CD4-positive, alpha-beta memory T cell (primary cell): Measurements from ENCODE around the gene PTCHD4. TPM values are rescaled to one million over a fixed set of nuclear protein-coding genes. Genes with fewer than 3 reads are reported as not detected.

Experiments used
- CTCF ChIA-PET: fragments of 350-600 bp; sonication (Branson Sonifier 250); formaldehyde crosslinking; loops from one replicate; lab custom pipeline; 2021; ENCODE audit warnings: inconsistent platforms; ENCODE audit not compliant: partially characterized antibody; lab: Charles Lee
- POLR2A ChIA-PET: fragments of 350-600 bp; sonication (Branson Sonifier 250); formaldehyde crosslinking; loops from one replicate; lab custom pipeline; 2021; ENCODE audit not compliant: partially characterized antibody; lab: Charles Lee
- DNase-seq, 5 donors: peaks; one replicate each; pipeline versions ENCODE4 v3.0.0 to v3.0.0-alpha.2; 2020 to 2022; ENCODE audit warnings: mixed read lengths in 1 of 5
- H3K27ac ChIP-seq: one replicate; pipeline ENCODE4 v1.7.0; 2013; ENCODE audit warnings: low read depth, low read length
- H3K27me3 ChIP-seq: 2 replicates; pipeline ENCODE4 v1.7.0; 2013; ENCODE audit warnings: mild to moderate bottlenecking, low read length, moderate library complexity; ENCODE audit not compliant: insufficient read depth
- H3K36me3 ChIP-seq: 2 replicates; pipeline ENCODE4 v1.7.0; 2013; ENCODE audit warnings: mild to moderate bottlenecking, low read length, moderate library complexity; ENCODE audit not compliant: insufficient read depth
- H3K4me1 ChIP-seq: 2 replicates; pipeline ENCODE4 v1.7.0; 2013; ENCODE audit warnings: mild to moderate bottlenecking, low read length, moderate library complexity; ENCODE audit not compliant: insufficient read depth
- H3K4me3 ChIP-seq, 2 donors: one replicate each; pipeline ENCODE4 v1.7.0; 2013; ENCODE audit warnings: low read length in 2 of 2, mild to moderate bottlenecking in 1 of 2
- H3K9me3 ChIP-seq, 2 donors: one replicate each; pipeline ENCODE4 v1.7.0; 2013; ENCODE audit warnings: low read length in 2 of 2, control low read depth in 1 of 2; ENCODE audit not compliant: control insufficient read depth in 1 of 2
- H3K27ac Mint-ChIP-seq, 7 donors: one replicate each; pipeline ENCODE4 v1.8.0; 2020 to 2021; ENCODE audit warnings: mixed read lengths in 7 of 7, mild to moderate bottlenecking in 6 of 7, inconsistent platforms in 3 of 7, moderate library complexity in 3 of 7
- H3K27me3 Mint-ChIP-seq, 2 donors: one replicate each; pipeline ENCODE4 v1.8.0; 2020 to 2021; ENCODE audit warnings: mixed read lengths in 2 of 2
- H3K36me3 Mint-ChIP-seq, 2 donors: one replicate each; pipeline ENCODE4 v1.8.0; 2020 to 2021; ENCODE audit warnings: mixed read lengths in 2 of 2, inconsistent platforms in 1 of 2, mild to moderate bottlenecking in 1 of 2
- H3K4me1 Mint-ChIP-seq, 4 donors: one replicate each; pipeline ENCODE4 v1.8.0; 2020 to 2021; ENCODE audit warnings: mixed read lengths in 4 of 4, mild to moderate bottlenecking in 1 of 4
- H3K4me3 Mint-ChIP-seq, 8 donors: one replicate each; pipeline ENCODE4 v1.8.0; 2020 to 2021; ENCODE audit warnings: mixed read lengths in 8 of 8, mild to moderate bottlenecking in 7 of 8, moderate library complexity in 6 of 8, inconsistent platforms in 3 of 8
- H3K9me3 Mint-ChIP-seq, 8 donors: one replicate each; pipeline ENCODE4 v1.8.0; 2020 to 2021; ENCODE audit warnings: mixed read lengths in 8 of 8, mild to moderate bottlenecking in 5 of 8, inconsistent platforms in 3 of 8, moderate library complexity in 1 of 8
- intact Hi-C: fragments of 100-400 bp; cut with micrococcal nuclease; formaldehyde crosslinking; loops from one replicate; pipeline ENCODE4 v1.15.1; 2023
- polyA plus RNA-seq, 2 donors: library from polyadenylated mRNA; unstranded; fragments of 300-500 nt; fragmentation: Illumina TruSeq; gene quantifications; one replicate each; pipeline ENCODE4 v1.2.3, GENCODE V29; 2021
- total RNA-seq, 2 experiments: library from RNA; stranded (reverse); gene quantifications; one replicate each; pipeline ENCODE4 v1.2.3, GENCODE V29; 2021

Gene PTCHD4
- total RNA-seq (not detected), polyA plus RNA-seq (not detected)

DNA sequence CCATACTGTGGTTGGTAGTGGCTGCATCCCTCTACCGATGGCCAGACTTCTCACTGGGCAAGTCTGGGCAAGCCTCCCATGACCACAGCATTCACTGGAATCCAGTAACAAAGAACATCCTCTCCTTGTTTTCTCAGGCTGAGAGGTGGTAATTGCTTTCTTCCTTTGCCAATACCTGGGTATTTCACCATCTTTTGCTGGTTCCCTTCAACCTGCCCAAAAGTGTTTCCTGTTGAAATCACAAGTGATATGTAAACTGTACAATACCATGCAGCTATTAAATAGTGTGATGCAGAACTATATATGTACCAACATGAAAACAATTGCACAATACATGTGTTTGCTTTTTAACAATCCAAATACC is at the start of gene PTCHD4:
Gene PTCHD4 (minus strand): TSS at position 55 of the 364 bp plus-strand sequence. CDS start 42,240 bp downstream, outside the sequence.
- Mint-ChIP-seq H3K36me3 (no peaks in the 10 kb centered on the region), H3K27ac (no peak within 1 kb of the TSS), H3K27me3 (no peaks in the 10 kb centered on the region), H3K4me1 (no peaks in the 10 kb centered on the region), H3K4me3 (no peak within 1 kb of the TSS), H3K9me3 (peaks cover 0 to 7% (median 1%) of the 10 kb centered on the region in 8 donors)
- CTCF ChIA-PET, result no interaction called here
- no peak within 1 kb of the TSS for H3K4me3 ChIP-seq
- DNase-seq, result no peak
- H3K9me3 ChIP-seq, result no peaks in the 10 kb centered on the region
- H3K36me3 ChIP-seq, result no peaks in the 10 kb centered on the region
- POLR2A ChIA-PET, result no interaction called here
- no peaks in the 10 kb centered on the region for H3K4me1 ChIP-seq
- no peak within 1 kb of the TSS for H3K27ac ChIP-seq
- H3K27me3 ChIP-seq, result no peaks in the 10 kb centered on the region
- intact Hi-C loops, result no loop called here

DNA sequence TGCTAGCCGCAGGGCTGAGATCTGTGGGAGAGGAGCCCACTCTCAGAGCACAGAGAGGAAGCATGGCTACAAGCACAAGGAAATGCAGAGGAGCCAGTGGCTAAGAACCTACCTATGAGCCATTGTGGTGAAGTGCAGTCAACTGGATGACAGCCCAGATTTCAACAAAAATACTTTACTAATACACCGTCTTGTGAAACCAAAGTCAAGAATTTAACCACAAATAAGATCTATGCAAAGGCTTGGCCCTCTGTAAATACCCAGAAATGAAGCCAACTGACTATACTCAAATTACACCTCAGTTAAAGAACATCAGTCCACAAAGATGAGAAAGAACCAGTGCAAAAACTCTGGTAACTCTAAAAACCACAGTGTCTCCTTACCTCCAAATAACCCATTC is 40.1 kb upstream of the PTCHD4 start:
- Mint-ChIP-seq H3K9me3 (peaks cover 0 to 52% (median 27%) of the 10 kb centered on the region in 8 donors), H3K36me3 (no peaks in the 10 kb centered on the region)
- CTCF ChIA-PET, result no interaction called here

DNA sequence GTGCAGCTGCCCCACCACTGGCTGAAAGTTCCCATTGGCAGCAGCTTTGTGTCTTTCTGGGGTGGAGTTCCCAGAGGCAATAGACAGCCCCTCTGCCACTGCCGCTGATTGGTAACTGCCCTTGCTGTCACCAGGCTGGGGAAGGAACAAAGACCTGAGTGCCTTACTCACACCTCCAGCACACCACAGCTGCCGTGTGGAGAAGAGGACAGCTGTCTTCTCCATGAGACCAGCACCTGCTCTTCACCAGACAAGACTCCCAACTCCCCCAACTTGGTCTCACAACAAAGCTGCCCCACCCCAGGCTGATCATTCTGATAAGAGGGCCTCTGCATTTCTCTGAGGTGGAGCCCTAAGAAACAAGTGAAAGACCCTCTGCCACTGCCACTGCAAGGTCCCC is 39.7 kb upstream of the PTCHD4 start:
- no peaks in the 10 kb centered on the region for H3K9me3 ChIP-seq
- intact Hi-C loops, result no loop called here
- H3K4me1 Mint-ChIP-seq, result no peaks in the 10 kb centered on the region
- no peak overlapping the region for H3K27ac Mint-ChIP-seq
- ChIA-PET POLR2A (no interaction called here), CTCF (no interaction called here)
- H3K9me3 Mint-ChIP-seq, result peaks cover 0 to 52% (median 27%) of the 10 kb centered on the region in 8 donors
- H3K4me3 ChIP-seq, result no peak overlapping the region
- H3K27ac ChIP-seq, result no peak overlapping the region
- H3K36me3 Mint-ChIP-seq, result no peaks in the 10 kb centered on the region
- no peak overlapping the region for H3K4me3 Mint-ChIP-seq
- DNase-seq, result no peak
- no peaks in the 10 kb centered on the region for H3K4me1 ChIP-seq
- H3K27me3 Mint-ChIP-seq, result no peaks in the 10 kb centered on the region
- H3K36me3 ChIP-seq, result no peaks in the 10 kb centered on the region
- no peaks in the 10 kb centered on the region for H3K27me3 ChIP-seq

More for the DNA sequence above, 40.1 kb upstream of the PTCHD4 start:
- H3K36me3 ChIP-seq, result no peaks in the 10 kb centered on the region
- intact Hi-C loops, result no loop called here
- H3K4me1 ChIP-seq, result no peaks in the 10 kb centered on the region
- H3K27me3 ChIP-seq, result no peaks in the 10 kb centered on the region
- POLR2A ChIA-PET, result no interaction called here
- DNase-seq, result no peak
- H3K9me3 ChIP-seq, result no peaks in the 10 kb centered on the region
- no peak overlapping the region for H3K4me3 ChIP-seq
- Mint-ChIP-seq H3K4me3 (no peak overlapping the region), H3K27ac (no peak overlapping the region), H3K27me3 (no peaks in the 10 kb centered on the region), H3K4me1 (no peaks in the 10 kb centered on the region)
- H3K27ac ChIP-seq, result no peak overlapping the region

DNA sequence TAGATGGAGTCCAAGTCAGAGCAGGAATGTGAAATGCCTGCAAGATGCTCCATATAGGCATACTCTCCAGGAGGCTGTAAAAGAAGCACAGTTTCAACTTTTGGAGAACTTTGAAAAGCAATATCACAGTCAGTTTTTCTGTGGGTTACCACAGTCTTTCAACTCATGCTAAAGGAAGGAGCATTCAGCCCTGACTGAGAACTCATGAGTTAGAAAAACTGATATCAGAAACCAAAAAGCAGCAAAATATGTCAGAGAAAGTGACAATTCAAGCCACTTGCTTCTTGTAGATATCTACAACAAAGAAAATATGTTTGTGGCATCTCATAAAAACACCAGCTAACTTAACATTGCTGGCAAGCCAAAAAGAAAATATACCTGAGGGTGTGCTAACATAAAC is 36.1 kb upstream of the PTCHD4 start:
- Mint-ChIP-seq H3K27ac (no peak overlapping the region), H3K4me3 (no peak overlapping the region), H3K9me3 (peaks cover 0 to 27% (median 12%) of the 10 kb centered on the region in 8 donors), H3K27me3 (no peaks in the 10 kb centered on the region), H3K36me3 (no peaks in the 10 kb centered on the region), H3K4me1 (no peaks in the 10 kb centered on the region)
- H3K36me3 ChIP-seq, result no peaks in the 10 kb centered on the region
- CTCF ChIA-PET, result no interaction called here
- intact Hi-C loops, result no loop called here
- no peaks in the 10 kb centered on the region for H3K27me3 ChIP-seq
- no peaks in the 10 kb centered on the region for H3K4me1 ChIP-seq
- H3K9me3 ChIP-seq, result no peaks in the 10 kb centered on the region
- H3K4me3 ChIP-seq, result no peak overlapping the region
- DNase-seq, result no peak
- H3K27ac ChIP-seq, result no peak overlapping the region
- POLR2A ChIA-PET, result no interaction called here

DNA sequence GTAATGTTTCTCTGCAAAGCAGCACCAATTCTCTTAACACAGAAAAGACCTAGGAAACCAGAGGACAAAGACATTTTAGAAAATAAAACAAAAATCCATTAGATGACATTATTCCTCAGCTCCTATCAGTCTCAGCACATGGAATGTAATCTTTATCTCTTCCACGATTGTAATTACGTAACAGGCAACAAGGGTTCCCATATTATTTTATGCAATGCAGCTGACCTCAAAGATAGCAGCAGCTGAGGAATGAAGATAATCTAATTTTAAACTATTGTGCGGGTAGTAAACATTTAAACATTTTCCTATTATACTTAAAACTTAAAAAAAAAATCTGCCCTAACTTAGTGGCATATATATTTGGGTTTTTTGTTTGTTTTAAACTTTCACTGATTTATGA is 33.0 kb upstream of the PTCHD4 start:
- Histone ChIP-seq H3K4me3 (no peak overlapping the region), H3K4me1 (no peaks in the 10 kb centered on the region), H3K27me3 (no peaks in the 10 kb centered on the region), H3K36me3 (no peaks in the 10 kb centered on the region), H3K27ac (no peak overlapping the region), H3K9me3 (no peaks in the 10 kb centered on the region)
- H3K27me3 Mint-ChIP-seq, result no peaks in the 10 kb centered on the region
- POLR2A ChIA-PET, result no interaction called here
- intact Hi-C loops, result no loop called here
- CTCF ChIA-PET, result no interaction called here
- H3K27ac Mint-ChIP-seq, result no peak overlapping the region
- peaks cover 0 to 6% (median 4%) of the 10 kb centered on the region in 8 donors for H3K9me3 Mint-ChIP-seq
- no peaks in the 10 kb centered on the region for H3K4me1 Mint-ChIP-seq
- no peak overlapping the region for H3K4me3 Mint-ChIP-seq
- no peak for DNase-seq
- H3K36me3 Mint-ChIP-seq, result no peaks in the 10 kb centered on the region

DNA sequence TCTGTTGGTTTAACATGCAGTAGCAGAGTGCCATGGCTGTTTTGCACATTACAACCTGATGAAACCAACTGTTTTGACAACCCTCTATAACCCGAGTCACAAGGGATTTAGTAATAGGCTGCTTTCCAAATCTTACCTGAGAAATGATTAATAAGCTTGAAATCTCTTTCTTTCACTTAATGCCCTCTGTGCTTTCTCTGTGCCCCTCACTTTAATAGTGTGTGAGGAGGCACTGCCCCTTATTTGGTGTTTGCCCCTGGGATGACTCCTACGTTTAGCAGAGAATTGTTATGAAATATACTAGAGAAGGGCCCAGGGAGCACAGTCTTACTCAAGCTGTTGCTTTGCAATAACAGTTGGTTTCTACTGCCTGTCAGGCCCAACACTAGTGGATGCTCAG is 31.0 kb upstream of the PTCHD4 start:
- Mint-ChIP-seq H3K27ac (no peak overlapping the region), H3K27me3 (no peaks in the 10 kb centered on the region), H3K9me3 (peaks cover 0 to 2% (median 0%) of the 10 kb centered on the region in 8 donors), H3K4me1 (no peaks in the 10 kb centered on the region), H3K4me3 (no peak overlapping the region), H3K36me3 (no peaks in the 10 kb centered on the region)
- no peaks in the 10 kb centered on the region for H3K27me3 ChIP-seq
- intact Hi-C loops, result no loop called here
- H3K4me3 ChIP-seq, result no peak overlapping the region
- no peaks in the 10 kb centered on the region for H3K4me1 ChIP-seq
- no peaks in the 10 kb centered on the region for H3K9me3 ChIP-seq
- no peak for DNase-seq
- ChIA-PET CTCF (no interaction called here), POLR2A (no interaction called here)
- H3K36me3 ChIP-seq, result no peaks in the 10 kb centered on the region
- H3K27ac ChIP-seq, result no peak overlapping the region

DNA sequence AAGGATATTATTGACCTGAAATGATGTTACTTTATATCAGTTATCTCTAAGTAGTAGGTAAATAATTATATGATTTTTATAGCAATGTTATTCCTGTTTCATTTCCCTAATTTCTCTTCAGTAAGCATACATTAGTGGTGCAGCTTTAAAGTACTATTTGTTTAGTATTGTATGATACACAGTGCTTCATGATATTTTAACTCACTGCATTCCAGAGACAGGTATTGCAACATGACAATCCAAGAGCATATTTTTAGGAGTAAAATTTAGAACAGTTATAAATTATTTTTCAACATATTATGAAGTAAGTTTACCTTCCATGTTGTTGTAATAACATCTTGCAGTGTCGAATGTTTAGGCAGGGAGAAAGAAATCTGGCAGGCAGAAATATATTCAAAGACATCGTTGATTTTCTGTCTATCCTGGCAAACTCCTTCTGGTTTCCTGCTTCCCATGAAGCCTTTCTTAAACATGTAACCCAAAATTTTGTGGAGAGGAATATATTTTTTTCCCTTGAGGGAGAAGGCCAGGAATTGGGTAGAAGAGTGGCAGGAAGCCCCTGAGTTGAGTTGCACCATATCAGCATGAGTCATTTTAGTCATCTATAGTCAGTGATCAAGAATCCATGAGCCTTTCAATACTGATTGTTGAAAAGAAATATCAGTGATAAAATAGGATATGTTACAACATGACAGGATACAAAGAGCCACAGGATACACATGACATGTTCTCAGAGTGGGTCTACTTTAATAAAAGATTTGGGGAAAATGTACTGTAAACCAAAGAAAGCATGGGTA is 29.0 kb upstream of the PTCHD4 start:
- DNase-seq, result no peak
- Mint-ChIP-seq H3K27me3 (no peaks in the 10 kb centered on the region), H3K36me3 (no peaks in the 10 kb centered on the region), H3K4me1 (no peaks in the 10 kb centered on the region), H3K4me3 (no peak overlapping the region), H3K9me3 (peaks cover 0 to 4% (median under 1%) of the 10 kb centered on the region in 8 donors), H3K27ac (no peak overlapping the region)
- no peaks in the 10 kb centered on the region for H3K4me1 ChIP-seq
- intact Hi-C loops, result no loop called here
- H3K27ac ChIP-seq, result no peak overlapping the region
- no peak overlapping the region for H3K4me3 ChIP-seq
- H3K9me3 ChIP-seq, result no peaks in the 10 kb centered on the region
- ChIA-PET POLR2A (no interaction called here), CTCF (no interaction called here)
- H3K27me3 ChIP-seq, result no peaks in the 10 kb centered on the region
- H3K36me3 ChIP-seq, result no peaks in the 10 kb centered on the region
